MCF 10A (cell line): ENCODE measurements around the gene SMYD3. TPM values are rescaled to one million over a fixed set of nuclear protein-coding genes. Genes with fewer than 3 reads are reported as not detected.

Experiments
- BruUV-seq: library from RNA; stranded (reverse); fragments of 400-500 nt; replicated peaks from 2 replicates; lab custom pipeline; 2021; lab: Mats Ljungman, UMichigan
- CTCF ChIA-PET: fragments of 300-600 bp; sonication (Branson Sonifier 250); formaldehyde crosslinking; extraction: SDS; loops from one replicate; lab custom pipeline; 2021; ENCODE audit warnings: antibody characterized with exemption, inconsistent platforms; lab: Yijun Ruan, JAX
- POLR2A ChIA-PET: fragments of 300-600, 350-650 bp; sonication (Branson Sonifier 250); formaldehyde crosslinking; extraction: SDS; loops from one replicate; lab custom pipeline; 2020; ENCODE audit warnings: antibody characterized with exemption, inconsistent platforms; lab: Yijun Ruan, JAX
- DNase-seq: peaks from one replicate; pipeline ENCODE4 v3.0.0-alpha.2; 2018; ENCODE audit not compliant: unreplicated experiment
- H3K27ac Mint-ChIP-seq: one replicate; pipeline ENCODE4 v1.8.0; 2022; ENCODE audit warnings: mild to moderate bottlenecking, low read depth, mixed read lengths; ENCODE audit not compliant: unreplicated experiment
- H3K27me3 Mint-ChIP-seq: one replicate; pipeline ENCODE4 v1.8.0; 2022; ENCODE audit warnings: mixed read lengths; ENCODE audit not compliant: insufficient read depth, unreplicated experiment
- H3K36me3 Mint-ChIP-seq: one replicate; pipeline ENCODE4 v1.8.0; 2022; ENCODE audit warnings: mild to moderate bottlenecking, moderate library complexity, mixed read lengths; ENCODE audit not compliant: insufficient read depth, unreplicated experiment
- H3K4me1 Mint-ChIP-seq: one replicate; pipeline ENCODE4 v1.8.0; 2022; ENCODE audit warnings: mixed read lengths; ENCODE audit not compliant: insufficient read depth, unreplicated experiment
- H3K4me3 Mint-ChIP-seq: one replicate; pipeline ENCODE4 v1.8.0; 2022; ENCODE audit warnings: mild to moderate bottlenecking, moderate library complexity, mixed read lengths; ENCODE audit not compliant: unreplicated experiment
- H3K9me3 Mint-ChIP-seq: one replicate; pipeline ENCODE4 v1.8.0; 2022; ENCODE audit warnings: mixed read lengths; ENCODE audit not compliant: unreplicated experiment
- CTCF ChIP-seq: fragments of 200-600 bp; IDR thresholded peaks from one replicate; pipeline ENCODE4 v1.8.0; 2022; ENCODE audit warnings: antibody characterized with exemption, mild to moderate bottlenecking; ENCODE audit not compliant: unreplicated experiment
- intact Hi-C: fragments of 100-400 bp; cut with micrococcal nuclease; formaldehyde crosslinking; loops from 2 replicates; pipeline ENCODE4 v1.14.1; 2022
- total RNA-seq: library from RNA; stranded (reverse); gene quantifications from 2 replicates; pipeline ENCODE4 v1.2.3, GENCODE V29; 2022

SMYD3 gene
- total RNA-seq, 1 experiment from 2014 or later: 26.9 TPM

DNA sequence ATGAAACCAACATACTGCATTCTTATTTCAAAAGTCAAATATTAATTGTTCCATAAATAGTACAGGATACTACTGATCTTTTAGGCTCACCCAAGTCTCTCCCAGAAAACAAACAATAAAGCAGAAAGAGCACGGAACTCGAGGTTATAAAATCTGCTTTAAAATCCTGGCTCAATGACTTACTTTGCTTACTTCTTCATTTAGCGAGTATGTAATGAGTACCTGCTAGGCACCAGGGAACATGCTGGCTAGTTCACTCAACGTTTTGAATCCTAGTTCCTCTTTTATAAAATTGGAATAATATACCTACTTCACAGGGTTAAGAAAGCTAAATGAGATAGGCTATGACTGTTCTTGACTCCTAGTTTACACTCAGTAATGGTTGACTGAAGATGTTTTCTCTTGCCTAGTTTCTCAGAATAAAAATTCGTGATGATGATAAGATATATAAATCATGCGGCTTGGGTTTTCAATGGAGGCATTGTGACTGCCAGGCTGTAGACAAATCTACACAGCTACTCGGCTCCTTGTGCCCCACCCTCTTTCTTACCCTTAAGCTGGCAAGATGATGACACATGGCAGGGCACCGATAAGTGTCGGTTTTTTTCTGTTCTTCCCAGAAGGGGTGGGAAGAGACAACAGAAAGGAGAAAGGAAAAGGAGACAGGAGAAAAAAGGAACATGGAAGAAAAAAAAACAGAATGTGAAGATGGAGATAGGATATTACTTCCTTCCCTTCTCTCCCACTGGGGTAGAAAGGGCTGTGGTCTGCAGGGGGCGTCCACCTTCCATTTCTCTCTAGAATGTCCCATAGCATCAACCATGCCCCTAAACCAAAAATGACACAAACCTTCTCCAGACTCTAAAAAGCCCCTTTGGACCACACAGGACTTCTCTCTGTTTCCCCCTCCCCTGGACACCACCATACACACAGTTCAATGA lies 507.1 kb downstream of the SMYD3 start:
- Mint-ChIP-seq H3K36me3 (peaks cover 7% of the 10 kb centered on the region), H3K27ac (peak overlapping the region; percentile 61), H3K4me1 (peaks cover 54% of the 10 kb centered on the region), H3K27me3 (no peaks in the 10 kb centered on the region), H3K4me3 (no peak overlapping the region), H3K9me3 (no peaks in the 10 kb centered on the region)
- no TSS peak for BruUV-seq
- no peak for TF ChIP-seq CTCF
- ChIA-PET POLR2A (interaction anchor here (0.8 to 1.7 kb wide), 3 partner anchors 500 to 847 kb away, joined by 4 to 8 read pairs (median 5); no protein-coding TSS in a partner anchor), CTCF (interaction anchor here (0.5 to 3.7 kb wide), 15 partner anchors 9 to 847 kb away, joined by 3 to 35 read pairs (median 4); partner anchors contain the start of gene KIF26B)
- DNase-seq: no peak
- intact Hi-C loops: loop anchor here (5.0 to 10.0 kb wide), 4 partner anchors 283 to 615 kb away; no protein-coding TSS in a partner anchor

GRCh38 chr1:245997471-245998258 lies 509.4 kb downstream of the SMYD3 start:
- DNase-seq: peak; percentile 90
- TF ChIP-seq CTCF: no peak
- Mint-ChIP-seq H3K4me1 (peaks cover 40% of the 10 kb centered on the region), H3K27me3 (no peaks in the 10 kb centered on the region), H3K9me3 (no peaks in the 10 kb centered on the region), H3K36me3 (peaks cover 7% of the 10 kb centered on the region), H3K27ac (peak overlapping the region; percentile 73), H3K4me3 (no peak overlapping the region)
- POLR2A ChIA-PET: interaction anchor here (0.6 to 2.0 kb wide), 4 partner anchors 10 to 986 kb away, joined by 3 to 10 read pairs (median 4); no protein-coding TSS in a partner anchor
- intact Hi-C loops: no loop called here
- CTCF ChIA-PET: interaction anchor here (0.6 to 3.3 kb wide), 5 partner anchors 27 to 805 kb away, joined by 3 to 9 read pairs (median 3); no protein-coding TSS in a partner anchor
- no TSS peak for BruUV-seq

DNA sequence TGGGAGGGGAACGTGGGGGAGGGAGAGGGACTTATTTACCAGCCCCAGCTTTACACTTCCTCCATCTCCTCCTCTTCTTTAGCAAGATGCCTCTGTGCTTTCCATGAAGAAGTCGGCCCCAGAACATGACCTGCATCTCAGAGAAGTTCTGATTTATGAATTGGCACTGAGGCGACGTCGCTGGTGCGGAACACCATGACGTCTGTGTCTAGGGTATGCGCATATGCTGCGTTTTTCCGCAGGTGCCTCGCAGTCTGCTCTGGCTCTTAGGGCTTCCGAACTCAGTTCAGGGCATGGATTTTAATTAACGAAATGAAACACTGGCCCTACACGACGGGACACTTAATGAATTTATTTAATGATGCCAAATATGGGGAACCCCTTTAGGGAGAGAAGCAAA lies 510.3 kb downstream of the SMYD3 start:
- Mint-ChIP-seq H3K4me3 (no peak overlapping the region), H3K4me1 (peaks cover 35% of the 10 kb centered on the region), H3K9me3 (no peaks in the 10 kb centered on the region), H3K27ac (no peak overlapping the region), H3K27me3 (no peaks in the 10 kb centered on the region), H3K36me3 (peaks cover 7% of the 10 kb centered on the region)
- intact Hi-C loops: no loop called here
- POLR2A ChIA-PET: interaction anchor here (0.6 to 2.0 kb wide), 2 partner anchors 10 to 834 kb away, joined by 4 to 10 read pairs; no protein-coding TSS in a partner anchor
- CTCF ChIA-PET: interaction anchor here (0.9 kb wide), 1 partner anchor 841 kb away, joined by 3 read pairs; no protein-coding TSS in a partner anchor
- no TSS peak for BruUV-seq
- no peak for DNase-seq
- TF ChIP-seq CTCF: no peak
